Keratinocyte (primary cell): ENCODE measurements around the gene PLS1. TPM values are rescaled to one million over a fixed set of nuclear protein-coding genes. Genes with fewer than 3 reads are reported as not detected.

Experiments
- DNase-seq: peaks from one replicate; pipeline ENCODE4 v3.0.0-alpha.2; 2011; ENCODE audit warnings: low read depth, missing footprints, low spot score
- FAIRE-seq: peaks from 2 replicates; lab custom pipeline; 2011; peaks lifted over from hg19 to GRCh38; lab: Jason Lieb, UNC
- H2AFZ ChIP-seq: 2 replicates; pipeline ENCODE4 v1.6.0; 2012; ENCODE audit warnings: low read length, control low read depth, inconsistent platforms; ENCODE audit not compliant: control insufficient read depth
- H3K27ac ChIP-seq: 2 replicates; pipeline ENCODE4 v1.5.1; 2011; ENCODE audit warnings: low read length; ENCODE audit not compliant: control insufficient read depth, insufficient read depth
- H3K27me3 ChIP-seq: 3 replicates; pipeline ENCODE4 v1.6.0; 2011; ENCODE audit warnings: low read length; ENCODE audit not compliant: control insufficient read depth, insufficient read depth; ENCODE audit errors: extremely low read depth
- H3K36me3 ChIP-seq, 2 experiments: 2 replicates in 1 of 2; 3 replicates in 1 of 2; pipeline ENCODE4 v1.5.1; 2011; ENCODE audit warnings: low read length in 2 of 2, mild to moderate bottlenecking in 1 of 2; ENCODE audit not compliant: control insufficient read depth in 2 of 2, insufficient read depth in 2 of 2; ENCODE audit errors: extremely low read depth in 1 of 2
- H3K4me1 ChIP-seq: 3 replicates; pipeline ENCODE4 v1.5.1; 2011; ENCODE audit warnings: low read length; ENCODE audit not compliant: control insufficient read depth, insufficient read depth; ENCODE audit errors: extremely low read depth
- H3K4me2 ChIP-seq: 3 replicates; pipeline ENCODE4 v1.6.0; 2011; ENCODE audit warnings: low read depth, low read length; ENCODE audit not compliant: control insufficient read depth, insufficient read depth; ENCODE audit errors: extremely low read depth
- H3K4me3 ChIP-seq, 3 experiments: fragments of 200-600 bp in 1 of 3; sonication (generic) in 1 of 3; 2 replicates in 2 of 3; 3 replicates in 1 of 3; pipeline ENCODE4 v1.5.1; 2011 to 2016; ENCODE audit warnings: low read length in 3 of 3, mild to moderate bottlenecking in 3 of 3, control low read depth in 2 of 3, inconsistent platforms in 1 of 3, low read depth in 1 of 3, mixed read lengths in 1 of 3, mixed run types in 1 of 3, moderate library complexity in 1 of 3; ENCODE audit not compliant: control insufficient read depth in 2 of 3, insufficient read depth in 2 of 3; ENCODE audit errors: extremely low read depth in 1 of 3
- H3K79me2 ChIP-seq: 2 replicates; pipeline ENCODE4 v1.6.0; 2012; ENCODE audit warnings: low read length; ENCODE audit not compliant: control insufficient read depth, insufficient read depth
- H3K9ac ChIP-seq: 3 replicates; pipeline ENCODE4 v1.6.0; 2011; ENCODE audit warnings: low read length; ENCODE audit not compliant: control insufficient read depth, insufficient read depth; ENCODE audit errors: extremely low read depth
- H3K9me1 ChIP-seq: 3 replicates; pipeline ENCODE4 v1.6.0; 2011; ENCODE audit warnings: low read length; ENCODE audit not compliant: control insufficient read depth, insufficient read depth; ENCODE audit errors: extremely low read depth
- H3K9me3 ChIP-seq: 2 replicates; pipeline ENCODE4 v1.5.1; 2012; ENCODE audit warnings: low read depth, low read length; ENCODE audit not compliant: control insufficient read depth
- H4K20me1 ChIP-seq: 3 replicates; pipeline ENCODE4 v1.6.0; 2011; ENCODE audit warnings: low read length; ENCODE audit not compliant: control insufficient read depth, insufficient read depth; ENCODE audit errors: extremely low read depth
- CTCF ChIP-seq, 3 experiments: IDR thresholded peaks in 1 of 3; conservative IDR thresholded peaks in 1 of 3; optimal IDR thresholded peaks in 1 of 3; 2 replicates in 2 of 3; 3 replicates in 1 of 3; pipeline versions ENCODE3 to v1.5.1; 2011; ENCODE audit warnings: low read length in 3 of 3, mild to moderate bottlenecking in 3 of 3, moderate library complexity in 2 of 3, control low read depth in 1 of 3, inconsistent platforms in 1 of 3; ENCODE audit not compliant: insufficient read depth in 2 of 3; ENCODE audit errors: extremely low read depth in 1 of 3
- EZH2 ChIP-seq: IDR thresholded peaks from one replicate; pipeline ENCODE4 v1.6.1; 2012; ENCODE audit warnings: inconsistent platforms, mild to moderate bottlenecking, low read length, moderate library complexity
- dilution Hi-C: fragments of 300-500 bp; cut with MboI; formaldehyde crosslinking; loops from one replicate; pipeline ENCODE4 v1.7.0; 2020; ENCODE audit warnings: low sequenced_read_pairs; ENCODE audit not compliant: extremely low pct_ligation_motif_present
- polyA plus RNA-seq, 5 experiments: library from polyadenylated mRNA; depleted of rRNA in 3 of 5; stranded (reverse) in 3 of 5; stranded (forward) in 1 of 5; unstranded in 1 of 5; fragments of >200 nt; gene quantifications; 1 replicate in 1 of 5; 2 replicates in 3 of 5; 3 replicates in 1 of 5; pipeline versions ENCODE4 v1.2.1 to v1.2.3, GENCODE V29; 2011 to 2012; ENCODE audit warnings: missing spikeins in 2 of 5, low read depth in 1 of 5, low replicate concordance in 1 of 5

PLS1 gene
- polyA plus RNA-seq, 1 donor (not counting 4 experiments of a cell fraction or from before 2014, with no cell fraction given), result 13.9 TPM

GRCh38 chr3:142652826-142653292, 56.7 kb downstream of the PLS1 start:
- no peak for TF ChIP-seq CTCF (optimal IDR thresholded peaks at IDR 0.05 in 1 of 3, IDR thresholded peaks at IDR 0.05 in 1 of 3, conservative IDR thresholded peaks at IDR 0.05 in 1 of 3; ENCODE audit: extremely low read depth in 1 of 3, insufficient read depth in 2 of 3, low read length in 3 of 3)
- TF ChIP-seq EZH2, result no peak
- H3K9ac ChIP-seq, result no peak overlapping the region
- no peak overlapping the region for H3K4me2 ChIP-seq
- DNase-seq (no peak), FAIRE-seq (no peak)
- H3K79me2 ChIP-seq, result no peaks in the 10 kb centered on the region
- H3K4me1 ChIP-seq, result peaks cover 4% of the 10 kb centered on the region
- no peaks in the 10 kb centered on the region for H3K36me3 ChIP-seq
- no peaks in the 10 kb centered on the region for H3K9me3 ChIP-seq
- H3K4me3 ChIP-seq, result no peak overlapping the region
- dilution Hi-C loops, result no loop called here
- no peak overlapping the region for H2AFZ ChIP-seq
- no peaks in the 10 kb centered on the region for H3K27me3 ChIP-seq
- H4K20me1 ChIP-seq, result no peaks in the 10 kb centered on the region
- no peak overlapping the region for H3K27ac ChIP-seq
- H3K9me1 ChIP-seq, result no peaks in the 10 kb centered on the region

- no peaks in the 10 kb centered on the region for H3K79me2 ChIP-seq
- FAIRE-seq, result no peak
- no peaks in the 10 kb centered on the region for H3K9me3 ChIP-seq
- H3K4me1 ChIP-seq, result no peaks in the 10 kb centered on the region
- DNase-seq, result no peak
- dilution Hi-C loops, result no loop called here
- no peaks in the 10 kb centered on the region for H4K20me1 ChIP-seq
- no peak overlapping the region for H2AFZ ChIP-seq
- H3K9me1 ChIP-seq, result no peaks in the 10 kb centered on the region
- no peaks in the 10 kb centered on the region for H3K27me3 ChIP-seq
- H3K27ac ChIP-seq, result no peak overlapping the region
- no peak overlapping the region for H3K4me3 ChIP-seq
- no peak overlapping the region for H3K9ac ChIP-seq
- TF ChIP-seq CTCF (optimal IDR thresholded peaks at IDR 0.05 in 1 of 3, IDR thresholded peaks at IDR 0.05 in 1 of 3, conservative IDR thresholded peaks at IDR 0.05 in 1 of 3; ENCODE audit: extremely low read depth in 1 of 3, insufficient read depth in 2 of 3, low read length in 3 of 3), result no peak
- TF ChIP-seq EZH2, result no peak
- H3K4me2 ChIP-seq, result no peak overlapping the region
- H3K36me3 ChIP-seq, result no peaks in the 10 kb centered on the region
Measured at GRCh38 chr3:142656575-142656974, 60.4 kb downstream of the PLS1 start.
